Right atrium auricular region (tissue), 2 donors: ENCODE data around the gene RGS9. TPM values are rescaled to one million over a fixed set of nuclear protein-coding genes. Genes with fewer than 3 reads are reported as not detected.

Experiments
- DNase-seq: peaks from one replicate; pipeline ENCODE4 v3.0.0-alpha.2; 2019; ENCODE audit warnings: low spot score
- H3K27ac ChIP-seq, 2 donors: fragments of 200-600 bp; sonication (generic); 1 replicate in 1 of 2; 2 replicates in 1 of 2; pipeline ENCODE4 v1.5.1; 2016 to 2019
- H3K27me3 ChIP-seq, 2 donors: fragments of 200-600 bp; sonication (generic); one replicate each; pipeline versions ENCODE4 v1.5.1 to v1.6.0; 2017 to 2019
- H3K36me3 ChIP-seq: fragments of 200-600 bp; sonication (generic); one replicate; pipeline ENCODE4 v1.5.1; 2016
- H3K4me1 ChIP-seq, 2 donors: fragments of 200-600 bp; sonication (generic); one replicate each; pipeline versions ENCODE4 v1.5.1 to v1.6.0; 2017 to 2019
- H3K4me3 ChIP-seq, 2 donors: fragments of 200-600 bp; sonication (generic); 1 replicate in 1 of 2; 2 replicates in 1 of 2; pipeline ENCODE4 v1.5.1; 2017 to 2019; ENCODE audit warnings: mild to moderate bottlenecking in 1 of 2, moderate library complexity in 1 of 2
- H3K9me3 ChIP-seq, 2 donors: fragments of 200-600 bp; sonication (generic); one replicate each; pipeline ENCODE4 v1.5.1; 2019
- CTCF ChIP-seq, 2 donors: fragments of 200-600 bp; sonication (generic); IDR thresholded peaks; one replicate each; pipeline ENCODE4 v1.5.1; 2019; ENCODE audit warnings: antibody characterized with exemption in 2 of 2
- total RNA-seq, 2 donors: library from RNA; depleted of rRNA; stranded (reverse); fragments of >200 nt; gene quantifications; one replicate each; pipeline ENCODE4 v1.1.0, GENCODE V29; 2016

The RGS9 gene
- total RNA-seq, 2 donors from 2014 or later, result 2.3 to 6.9 TPM

GRCh38 chr17:65219707-65220106 lies 82.5 kb downstream of the RGS9 start:
- Histone ChIP-seq H3K27ac (no peak overlapping the region), H3K36me3 (no peaks in the 10 kb centered on the region), H3K27me3 (no peaks in the 10 kb centered on the region), H3K4me1 (no peaks in the 10 kb centered on the region), H3K4me3 (no peak overlapping the region), H3K9me3 (no peaks in the 10 kb centered on the region)
- no peak for TF ChIP-seq CTCF (IDR thresholded peaks at IDR 0.05)
- DNase-seq, result no peak

GRCh38 chr17:65220732-65221131 lies 83.6 kb downstream of the RGS9 start:
- Histone ChIP-seq H3K36me3 (no peaks in the 10 kb centered on the region), H3K4me3 (no peak overlapping the region), H3K9me3 (no peaks in the 10 kb centered on the region), H3K27me3 (no peaks in the 10 kb centered on the region), H3K4me1 (no peaks in the 10 kb centered on the region), H3K27ac (no peak overlapping the region)
- no peak for TF ChIP-seq CTCF (IDR thresholded peaks at IDR 0.05)
- no peak for DNase-seq

GRCh38 chr17:65222214-65222738 lies 85.1 kb downstream of the RGS9 start:
- no peak for TF ChIP-seq CTCF (IDR thresholded peaks at IDR 0.05)
- H3K36me3 ChIP-seq, result no peaks in the 10 kb centered on the region
- H3K4me1 ChIP-seq, result no peaks in the 10 kb centered on the region
- no peak overlapping the region for H3K4me3 ChIP-seq
- no peak for DNase-seq
- no peaks in the 10 kb centered on the region for H3K27me3 ChIP-seq
- no peak overlapping the region for H3K27ac ChIP-seq
- no peaks in the 10 kb centered on the region for H3K9me3 ChIP-seq

- no peaks in the 10 kb centered on the region for H3K9me3 ChIP-seq
- H3K4me3 ChIP-seq, result no peak overlapping the region
- no peaks in the 10 kb centered on the region for H3K36me3 ChIP-seq
- no peak for TF ChIP-seq CTCF (IDR thresholded peaks at IDR 0.05)
- DNase-seq, result no peak
- no peaks in the 10 kb centered on the region for H3K27me3 ChIP-seq
- H3K27ac ChIP-seq, result no peak overlapping the region
- no peaks in the 10 kb centered on the region for H3K4me1 ChIP-seq
These were observed 87.9 kb downstream of the RGS9 start for GRCh38 chr17:65225061-65225460.

GRCh38 chr17:65226227-65226626 lies 89.1 kb downstream of the RGS9 start:
- H3K4me1 ChIP-seq, result no peaks in the 10 kb centered on the region
- H3K36me3 ChIP-seq, result no peaks in the 10 kb centered on the region
- no peaks in the 10 kb centered on the region for H3K9me3 ChIP-seq
- no peaks in the 10 kb centered on the region for H3K27me3 ChIP-seq
- no peak for TF ChIP-seq CTCF (IDR thresholded peaks at IDR 0.05)
- DNase-seq, result no peak
- no peak overlapping the region for H3K4me3 ChIP-seq
- no peak overlapping the region for H3K27ac ChIP-seq

- Histone ChIP-seq H3K27me3 (no peaks in the 10 kb centered on the region), H3K9me3 (no peaks in the 10 kb centered on the region), H3K4me3 (no peak overlapping the region), H3K36me3 (no peaks in the 10 kb centered on the region), H3K4me1 (no peaks in the 10 kb centered on the region), H3K27ac (no peak overlapping the region)
- DNase-seq, result no peak
- TF ChIP-seq CTCF (IDR thresholded peaks at IDR 0.05), result no peak
These were observed 90.5 kb downstream of the RGS9 start for GRCh38 chr17:65227637-65228036.
